ENCODE results near the gene HECW1.
"Not testable (repeated sequence)": the region's sequence is repeated elsewhere in the genome, so short reads cannot be mapped to it uniquely, and the experiment has no call there.

Gene HECW1

GRCh38 chr7:43588477-43589132 is 476.2 kb downstream of the HECW1 start:
- no peak for DNase-seq

- DNase-seq, result no peak
These were observed 476.7 kb downstream of the HECW1 start for GRCh38 chr7:43589133-43589478.

- DNase-seq, result no peak
These were observed 477.3 kb downstream of the HECW1 start for GRCh38 chr7:43589728-43590127.

GRCh38 chr7:43590862-43591557 is 478.6 kb downstream of the HECW1 start:
- DNase-seq, result no peak

- no peak for DNase-seq
These were observed 479.2 kb downstream of the HECW1 start for GRCh38 chr7:43591558-43592180.

- DNase-seq, result no peak
These were observed 479.9 kb downstream of the HECW1 start for GRCh38 chr7:43592326-43592725.

- no peak for DNase-seq
These were observed 480.6 kb downstream of the HECW1 start for GRCh38 chr7:43593010-43593409.

- no peak for DNase-seq
These were observed 481.6 kb downstream of the HECW1 start for GRCh38 chr7:43594020-43594419.

- DNase-seq, result not testable (repeated sequence)
These were observed 484.0 kb downstream of the HECW1 start for GRCh38 chr7:43596426-43596825.

GRCh38 chr7:43600056-43600455 is 487.6 kb downstream of the HECW1 start:
- DNase-seq, result no peak

GRCh38 chr7:43602256-43602655 is 489.8 kb downstream of the HECW1 start:
- DNase-seq, result no peak

GRCh38 chr7:43604251-43604650 is 491.8 kb downstream of the HECW1 start:
- DNase-seq, result no peak

- DNase-seq, result no peak
These were observed 496.6 kb downstream of the HECW1 start for GRCh38 chr7:43609097-43609496.

- DNase-seq, result no peak
These were observed 499.7 kb downstream of the HECW1 start for GRCh38 chr7:43612128-43612527.

GRCh38 chr7:43612599-43613589 is 500.4 kb downstream of the HECW1 start:
- DNase-seq, result no peak

Data from NCI-H1048 (cell line).